Effector memory CD4-positive, alpha-beta T cell (primary cell): ENCODE data around the gene SIL1.

Experiments
- DNase-seq, 3 donors: peaks; one replicate each; pipeline ENCODE4 v3.0.0-alpha.2; 2020
- H3K27ac ChIP-seq: 2 replicates; pipeline ENCODE4 v1.7.0; 2013; ENCODE audit warnings: mild to moderate bottlenecking, low read length, moderate library complexity; ENCODE audit not compliant: insufficient read depth, poor library complexity, severe bottlenecking
- H3K27me3 ChIP-seq: replicated peaks from 2 replicates; pipeline ENCODE4 v1.7.0; 2013; ENCODE audit warnings: mild to moderate bottlenecking, low read length; ENCODE audit not compliant: insufficient read depth, control insufficient read depth, poor library complexity, severe bottlenecking
- H3K36me3 ChIP-seq: 2 replicates; pipeline ENCODE4 v1.7.0; 2013; ENCODE audit warnings: mild to moderate bottlenecking, low read length, moderate library complexity; ENCODE audit not compliant: control insufficient read depth, insufficient read depth
- H3K4me1 ChIP-seq: 2 replicates; pipeline ENCODE4 v1.7.0; 2013; ENCODE audit warnings: low read length, mild to moderate bottlenecking; ENCODE audit not compliant: control insufficient read depth, insufficient read depth, poor library complexity, severe bottlenecking
- H3K4me3 ChIP-seq: 2 replicates; pipeline ENCODE4 v1.7.0; 2013; ENCODE audit warnings: low read length, low read depth, mild to moderate bottlenecking; ENCODE audit not compliant: insufficient read depth, poor library complexity, severe bottlenecking
- H3K9me3 ChIP-seq: 2 replicates; pipeline ENCODE4 v1.7.0; 2013; ENCODE audit warnings: mild to moderate bottlenecking, low read length, moderate library complexity; ENCODE audit not compliant: control insufficient read depth

The SIL1 gene

GRCh38 chr5:138943599-138944173, 254.5 kb downstream of the SIL1 start:
- no peaks in the 10 kb centered on the region for H3K4me1 ChIP-seq
- no peaks in the 10 kb centered on the region for H3K27me3 ChIP-seq
- H3K36me3 ChIP-seq: no peaks in the 10 kb centered on the region
- no peaks in the 10 kb centered on the region for H3K9me3 ChIP-seq
- no peak for DNase-seq
- H3K27ac ChIP-seq: no peak overlapping the region
- H3K4me3 ChIP-seq: no peak overlapping the region

- DNase-seq: no peak
These were observed 255.3 kb downstream of the SIL1 start for GRCh38 chr5:138942861-138943260.

GRCh38 chr5:138942066-138942465, 256.1 kb downstream of the SIL1 start:
- Histone ChIP-seq H3K36me3 (no peaks in the 10 kb centered on the region), H3K27me3 (no peaks in the 10 kb centered on the region)

More at GRCh38 chr5:138942861-138943260, 255.3 kb downstream of the SIL1 start:
- Histone ChIP-seq H3K4me3 (no peak overlapping the region), H3K27ac (no peak overlapping the region), H3K4me1 (no peaks in the 10 kb centered on the region), H3K9me3 (no peaks in the 10 kb centered on the region), H3K27me3 (no peaks in the 10 kb centered on the region), H3K36me3 (no peaks in the 10 kb centered on the region)

GRCh38 chr5:138938526-138938925, 259.6 kb downstream of the SIL1 start:
- Histone ChIP-seq H3K27me3 (no peaks in the 10 kb centered on the region), H3K9me3 (no peaks in the 10 kb centered on the region), H3K36me3 (peaks cover 2% of the 10 kb centered on the region), H3K4me3 (no peak overlapping the region), H3K27ac (no peak overlapping the region), H3K4me1 (no peaks in the 10 kb centered on the region)
- no peak for DNase-seq

More at GRCh38 chr5:138942066-138942465, 256.1 kb downstream of the SIL1 start:
- H3K27ac ChIP-seq: no peak overlapping the region
- no peak overlapping the region for H3K4me3 ChIP-seq
- DNase-seq: no peak
- no peaks in the 10 kb centered on the region for H3K9me3 ChIP-seq
- no peaks in the 10 kb centered on the region for H3K4me1 ChIP-seq

GRCh38 chr5:138937392-138938387, 260.5 kb downstream of the SIL1 start:
- H3K9me3 ChIP-seq: no peaks in the 10 kb centered on the region
- no peak overlapping the region for H3K4me3 ChIP-seq
- H3K4me1 ChIP-seq: no peaks in the 10 kb centered on the region
- no peaks in the 10 kb centered on the region for H3K27me3 ChIP-seq
- no peak overlapping the region for H3K27ac ChIP-seq
- peaks cover 3% of the 10 kb centered on the region for H3K36me3 ChIP-seq
- DNase-seq: no peak

- Histone ChIP-seq H3K27me3 (no peaks in the 10 kb centered on the region), H3K9me3 (no peaks in the 10 kb centered on the region), H3K36me3 (peaks cover 3% of the 10 kb centered on the region), H3K4me1 (no peaks in the 10 kb centered on the region), H3K27ac (no peak overlapping the region), H3K4me3 (no peak overlapping the region)
- DNase-seq: no peak
These were observed 261.2 kb downstream of the SIL1 start for GRCh38 chr5:138936968-138937345.

- no peaks in the 10 kb centered on the region for H3K9me3 ChIP-seq
- H3K27ac ChIP-seq: no peak overlapping the region
- H3K27me3 ChIP-seq: no peaks in the 10 kb centered on the region
- H3K4me3 ChIP-seq: no peak overlapping the region
- H3K36me3 ChIP-seq: peaks cover 3% of the 10 kb centered on the region
- H3K4me1 ChIP-seq: no peaks in the 10 kb centered on the region
- no peak for DNase-seq
These were observed 261.8 kb downstream of the SIL1 start for GRCh38 chr5:138936225-138936967.

GRCh38 chr5:138935466-138935865, 262.7 kb downstream of the SIL1 start:
- DNase-seq: no peak
- H3K36me3 ChIP-seq: peaks cover 4% of the 10 kb centered on the region

GRCh38 chr5:138934971-138935370, 263.2 kb downstream of the SIL1 start:
- Histone ChIP-seq H3K4me3 (no peak overlapping the region), H3K36me3 (peaks cover 9% of the 10 kb centered on the region), H3K27me3 (no peaks in the 10 kb centered on the region), H3K9me3 (no peaks in the 10 kb centered on the region), H3K4me1 (no peaks in the 10 kb centered on the region), H3K27ac (no peak overlapping the region)
- no peak for DNase-seq

More at GRCh38 chr5:138935466-138935865, 262.7 kb downstream of the SIL1 start:
- Histone ChIP-seq H3K27ac (no peak overlapping the region), H3K4me1 (no peaks in the 10 kb centered on the region), H3K27me3 (no peaks in the 10 kb centered on the region), H3K4me3 (no peak overlapping the region), H3K9me3 (no peaks in the 10 kb centered on the region)
